SK-N-SH treated with all-trans-retinoic acid at 6 μM for 48 hours (cell line): Measurements from ENCODE around the gene ENO3.

Experiments
- ARNTL ChIP-seq: fragments of 450-650 bp; formaldehyde crosslinking; IDR thresholded peaks from 2 replicates; pipeline ENCODE4 v1.5.0; 2020; ENCODE audit warnings: low read depth, mild to moderate bottlenecking, moderate library complexity, borderline replicate concordance
- CREB5 ChIP-seq: fragments of 250-450 bp; sonication (Bioruptor Pico); IDR thresholded peaks from 2 replicates; pipeline ENCODE4 v1.5.1; 2020; ENCODE audit warnings: low read depth, mild to moderate bottlenecking, moderate library complexity
- ESRRG ChIP-seq: fragments of 250-450 bp; sonication (Bioruptor Pico); IDR thresholded peaks from 2 replicates; pipeline ENCODE4 v1.6.1; 2021; ENCODE audit warnings: mild to moderate bottlenecking
- ISL1 ChIP-seq: fragments of 250-450 bp; sonication (Bioruptor Pico); IDR thresholded peaks from 2 replicates; pipeline ENCODE4 v2.1.2; 2022; ENCODE audit warnings: mild to moderate bottlenecking, moderate library complexity
- PATZ1 ChIP-seq: fragments of 250-450 bp; sonication (Bioruptor Pico); IDR thresholded peaks from 2 replicates; pipeline ENCODE4 v1.8.0; 2020; ENCODE audit warnings: mild to moderate bottlenecking, moderate library complexity, borderline replicate concordance
- POU6F1 ChIP-seq: fragments of 250-450 bp; sonication (Bioruptor Pico); IDR thresholded peaks from 2 replicates; pipeline ENCODE4 v1.8.0; 2021; ENCODE audit warnings: low read depth, mild to moderate bottlenecking, moderate library complexity, borderline replicate concordance
- RARB ChIP-seq: fragments of 250-450 bp; sonication (Bioruptor Pico); IDR thresholded peaks from 2 replicates; pipeline ENCODE4 v1.8.0; 2021; ENCODE audit warnings: mild to moderate bottlenecking, moderate library complexity
- TCF4 ChIP-seq: fragments of 250-450 bp; sonication (Bioruptor Pico); IDR thresholded peaks from 2 replicates; pipeline ENCODE4 v1.8.0; 2021; ENCODE audit warnings: mild to moderate bottlenecking, moderate library complexity, borderline replicate concordance
- TOX ChIP-seq: fragments of 250-450 bp; sonication (Bioruptor Pico); IDR thresholded peaks from 2 replicates; pipeline ENCODE4 v1.8.0; 2021; ENCODE audit warnings: mild to moderate bottlenecking, moderate library complexity, borderline replicate concordance
- TSHZ2 ChIP-seq: fragments of 250-450 bp; sonication (Bioruptor Pico); IDR thresholded peaks from 2 replicates; pipeline ENCODE4 v1.5.0; 2020; ENCODE audit warnings: mild to moderate bottlenecking, moderate library complexity
- ZC3H10 ChIP-seq: fragments of 250-450 bp; sonication (Bioruptor Pico); IDR thresholded peaks from 2 replicates; pipeline ENCODE4 v1.5.1; 2021; ENCODE audit warnings: mild to moderate bottlenecking, moderate library complexity
- ZFP30 ChIP-seq: fragments of 450-650 bp; formaldehyde crosslinking; IDR thresholded peaks from 2 replicates; pipeline ENCODE4 v1.5.0; 2022; ENCODE audit warnings: mild to moderate bottlenecking, moderate library complexity
- ZNF8 ChIP-seq: fragments of 450-650 bp; formaldehyde crosslinking; IDR thresholded peaks from 2 replicates; pipeline ENCODE4 v1.5.0; 2020; ENCODE audit warnings: mild to moderate bottlenecking, moderate library complexity

GRCh38 chr17:4986403-4986802, 35.5 kb downstream of the ENO3 start:
- no peak for TF ChIP-seq CREB5 (CRISPR knock-in tag)
- no peak for TF ChIP-seq TCF4 (CRISPR knock-in tag)
- no peak for TF ChIP-seq TSHZ2 (CRISPR knock-in tag)
- no peak for TF ChIP-seq RARB
- no peak for TF ChIP-seq ARNTL (CRISPR knock-in tag)
- TF ChIP-seq ZFP30 (CRISPR knock-in tag), result no peak
- no peak for TF ChIP-seq ZNF8 (CRISPR knock-in tag)
- no peak for TF ChIP-seq POU6F1 (CRISPR knock-in tag)
- no peak for TF ChIP-seq ZC3H10
- no peak for TF ChIP-seq ISL1 (CRISPR knock-in tag)
- no peak for TF ChIP-seq ESRRG
- no peak for TF ChIP-seq PATZ1 (CRISPR knock-in tag)
- TF ChIP-seq TOX, result no peak
